Activated CD8-positive, alpha-beta memory T cell treated with anti-CD3 and anti-CD28 coated beads, Interleukin-2, amount 50 U/mL, for 1 hour (primary cell): ENCODE data around the gene BRINP2.
"Not testable (repeated sequence)": the region's sequence is repeated elsewhere in the genome, so short reads cannot be mapped to it uniquely, and the experiment has no call there.

Experiments used
- DNase-seq: peaks from one replicate; pipeline ENCODE4 v3.0.0-alpha.2; 2020; ENCODE audit errors: extremely low read depth

The BRINP2 gene

GRCh38 chr1:177315261-177315660, 144.5 kb downstream of the BRINP2 start:
- no peak for DNase-seq

- no peak for DNase-seq
These were observed 145.0 kb downstream of the BRINP2 start for GRCh38 chr1:177315761-177316160.

- not testable (repeated sequence) for DNase-seq
These were observed 150.7 kb downstream of the BRINP2 start for GRCh38 chr1:177321434-177321833.

- no peak for DNase-seq
These were observed 157.5 kb downstream of the BRINP2 start for GRCh38 chr1:177328251-177328650.

GRCh38 chr1:177329871-177330270, 159.1 kb downstream of the BRINP2 start:
- DNase-seq = no peak
